WTC11 (cell line): ENCODE results near the gene LRMDA. TPM values are rescaled to one million over a fixed set of nuclear protein-coding genes. Genes with fewer than 3 reads are reported as not detected.
"Not testable (repeated sequence)": the region's sequence is repeated elsewhere in the genome, so short reads cannot be mapped to it uniquely, and the experiment has no call there.

ENCODE experiments used
- ATAC-seq: fragments of 200-7000 bp; cut with Tn5 transposase; 2 replicates; pipeline ENCODE4 v1.10.0; 2021; ENCODE audit warnings: mild to moderate bottlenecking, moderate library complexity
- CTCF ChIA-PET: fragments of 300-600 bp; sonication (Branson Sonifier 250); formaldehyde crosslinking; loops from one replicate; lab custom pipeline; 2021; ENCODE audit warnings: antibody characterized with exemption; lab: Charles Lee
- POLR2A ChIA-PET: fragments of 350-600 bp; sonication (Branson Sonifier 250); formaldehyde crosslinking; loops from one replicate; lab custom pipeline; 2021; ENCODE audit warnings: antibody characterized with exemption; lab: Charles Lee
- DNase-seq: peaks from one replicate; pipeline ENCODE4 v3.0.0; 2021; ENCODE audit warnings: low spot score
- H3K27ac Mint-ChIP-seq: 2 replicates; pipeline ENCODE4 v1.8.0; 2021; ENCODE audit warnings: mixed read lengths
- H3K27me3 Mint-ChIP-seq: 2 replicates; pipeline ENCODE4 v1.8.0; 2021; ENCODE audit warnings: low read depth, mild to moderate bottlenecking, moderate library complexity, mixed read lengths
- H3K36me3 Mint-ChIP-seq: 2 replicates; pipeline ENCODE4 v1.8.0; 2021; ENCODE audit warnings: mixed read lengths
- H3K4me1 Mint-ChIP-seq: 2 replicates; pipeline ENCODE4 v1.8.0; 2022; ENCODE audit warnings: mixed read lengths
- H3K4me3 Mint-ChIP-seq: 2 replicates; pipeline ENCODE4 v1.8.0; 2021; ENCODE audit warnings: mild to moderate bottlenecking, moderate library complexity, mixed read lengths
- H3K9me3 Mint-ChIP-seq: 2 replicates; pipeline ENCODE4 v1.8.0; 2021; ENCODE audit warnings: mixed read lengths
- CREB1 ChIP-seq: sonication (generic); formaldehyde crosslinking; IDR thresholded peaks from 2 replicates; pipeline ENCODE4 v1.8.0; 2023; ENCODE audit warnings: mild to moderate bottlenecking, missing genetic modification reagents
- ESRRA ChIP-seq: sonication (generic); formaldehyde crosslinking; IDR thresholded peaks from 2 replicates; pipeline ENCODE4 v1.8.1; 2022; ENCODE audit warnings: mild to moderate bottlenecking, missing genetic modification reagents, borderline replicate concordance
- FOXJ3 ChIP-seq: sonication (generic); formaldehyde crosslinking; IDR thresholded peaks from 2 replicates; pipeline ENCODE4 v1.9.0; 2021; ENCODE audit warnings: missing genetic modification reagents, mild to moderate bottlenecking, borderline replicate concordance
- GRHL2 ChIP-seq: fragments of 250-450 bp; sonication (Bioruptor Pico); IDR thresholded peaks from 2 replicates; pipeline ENCODE4 v1.8.0; 2022; ENCODE audit warnings: mild to moderate bottlenecking, moderate library complexity; ENCODE audit not compliant: insufficient replicate concordance, severe bottlenecking
- JUN ChIP-seq: sonication (generic); formaldehyde crosslinking; IDR thresholded peaks from 2 replicates; pipeline ENCODE4 v1.8.0; 2023; ENCODE audit warnings: mild to moderate bottlenecking, missing genetic modification reagents
- KAT7 ChIP-seq: sonication (generic); formaldehyde crosslinking; IDR thresholded peaks from 2 replicates; pipeline ENCODE4 v1.8.1; 2023; ENCODE audit warnings: missing genetic modification reagents, mild to moderate bottlenecking, borderline replicate concordance
- MXD4 ChIP-seq: fragments of 250-450 bp; sonication (Bioruptor Pico); IDR thresholded peaks from 2 replicates; pipeline ENCODE4 v1.8.0; 2021; ENCODE audit warnings: mild to moderate bottlenecking, moderate library complexity, borderline replicate concordance
- MYBL2 ChIP-seq: sonication (generic); formaldehyde crosslinking; IDR thresholded peaks from 2 replicates; pipeline ENCODE4 v1.8.1; 2023; ENCODE audit warnings: mild to moderate bottlenecking, moderate library complexity, missing genetic modification reagents
- NFYB ChIP-seq: sonication (generic); formaldehyde crosslinking; conservative IDR thresholded peaks from 2 replicates; pipeline ENCODE4 v1.8.0; 2022; ENCODE audit warnings: low read depth, missing genetic modification reagents
- NR3C1 ChIP-seq: sonication (generic); formaldehyde crosslinking; conservative IDR thresholded peaks from 2 replicates; pipeline ENCODE4 v1.8.1; 2023; ENCODE audit warnings: low read depth, mild to moderate bottlenecking, missing genetic modification reagents
- RORB ChIP-seq: fragments of 250-450 bp; sonication (Bioruptor Pico); IDR thresholded peaks from 2 replicates; pipeline ENCODE4 v1.9.0; 2021; ENCODE audit warnings: mild to moderate bottlenecking
- SMAD3 ChIP-seq: sonication (generic); formaldehyde crosslinking; IDR thresholded peaks from 2 replicates; pipeline ENCODE4 v1.8.0; 2022; ENCODE audit warnings: missing genetic modification reagents, mild to moderate bottlenecking, borderline replicate concordance
- SOX15 ChIP-seq: fragments of 250-450 bp; sonication (Bioruptor Pico); IDR thresholded peaks from 2 replicates; pipeline ENCODE4 v1.9.0; 2021; ENCODE audit warnings: mild to moderate bottlenecking
- ZBTB43 ChIP-seq: sonication (generic); formaldehyde crosslinking; IDR thresholded peaks from 2 replicates; pipeline ENCODE4 v1.8.1; 2023; ENCODE audit warnings: mild to moderate bottlenecking, missing genetic modification reagents
- ZNF232 ChIP-seq: sonication (generic); formaldehyde crosslinking; IDR thresholded peaks from 2 replicates; pipeline ENCODE4 v1.8.0; 2022; ENCODE audit warnings: mild to moderate bottlenecking, missing genetic modification reagents
- ZNF416 ChIP-seq: fragments of 250-450 bp; sonication (Bioruptor Pico); IDR thresholded peaks from 2 replicates; pipeline ENCODE4 v1.9.0; 2021; ENCODE audit warnings: mild to moderate bottlenecking, inconsistent platforms
- ZNF671 ChIP-seq: fragments of 250-450 bp; sonication (Bioruptor Pico); IDR thresholded peaks from 2 replicates; pipeline ENCODE4 v1.8.0; 2021; ENCODE audit warnings: mild to moderate bottlenecking
- total RNA-seq: library from RNA; stranded (reverse); gene quantifications from 3 replicates; pipeline ENCODE4 v1.2.3, GENCODE V29; 2021
- TF ChIP-seq, protein P1 (sequence below): fragments of 250-450 bp; sonication (Bioruptor Pico); IDR thresholded peaks from 2 replicates; pipeline ENCODE4 v2.1.2; 2022; ENCODE audit warnings: mild to moderate bottlenecking, moderate library complexity
- TF ChIP-seq, protein P2 (sequence below): sonication (generic); formaldehyde crosslinking; IDR thresholded peaks from 2 replicates; pipeline ENCODE4 v1.8.0; 2023; ENCODE audit warnings: missing genetic modification reagents
- TF ChIP-seq, protein P3 (sequence below): fragments of 250-450 bp; sonication (Bioruptor Pico); IDR thresholded peaks from 2 replicates; pipeline ENCODE4 v1.9.0; 2021; ENCODE audit warnings: mild to moderate bottlenecking
- TF ChIP-seq, protein P4 (sequence below): fragments of 250-450 bp; sonication (Bioruptor Pico); IDR thresholded peaks from 2 replicates; pipeline ENCODE4 v1.8.0; 2021; ENCODE audit warnings: mild to moderate bottlenecking
- TF ChIP-seq, protein P5 (sequence below): fragments of 200-600 bp; IDR thresholded peaks from 2 replicates; pipeline ENCODE4 v1.8.0; 2022; ENCODE audit warnings: antibody characterized with exemption

Gene LRMDA
- total RNA-seq, 1 experiment from 2014 or later = 0.92 TPM

- TF ChIP-seq, protein P1, sequence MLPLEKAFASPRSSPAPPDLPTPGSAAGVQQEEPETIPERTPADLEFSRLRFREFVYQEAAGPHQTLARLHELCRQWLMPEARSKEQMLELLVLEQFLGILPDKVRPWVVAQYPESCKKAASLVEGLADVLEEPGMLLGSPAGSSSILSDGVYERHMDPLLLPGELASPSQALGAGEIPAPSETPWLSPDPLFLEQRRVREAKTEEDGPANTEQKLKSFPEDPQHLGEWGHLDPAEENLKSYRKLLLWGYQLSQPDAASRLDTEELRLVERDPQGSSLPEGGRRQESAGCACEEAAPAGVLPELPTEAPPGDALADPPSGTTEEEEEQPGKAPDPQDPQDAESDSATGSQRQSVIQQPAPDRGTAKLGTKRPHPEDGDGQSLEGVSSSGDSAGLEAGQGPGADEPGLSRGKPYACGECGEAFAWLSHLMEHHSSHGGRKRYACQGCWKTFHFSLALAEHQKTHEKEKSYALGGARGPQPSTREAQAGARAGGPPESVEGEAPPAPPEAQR (CRISPR knock-in tag) = no peak
- TF ChIP-seq NFYB (CRISPR knock-in tag) = no peak
- TF ChIP-seq, protein P2, sequence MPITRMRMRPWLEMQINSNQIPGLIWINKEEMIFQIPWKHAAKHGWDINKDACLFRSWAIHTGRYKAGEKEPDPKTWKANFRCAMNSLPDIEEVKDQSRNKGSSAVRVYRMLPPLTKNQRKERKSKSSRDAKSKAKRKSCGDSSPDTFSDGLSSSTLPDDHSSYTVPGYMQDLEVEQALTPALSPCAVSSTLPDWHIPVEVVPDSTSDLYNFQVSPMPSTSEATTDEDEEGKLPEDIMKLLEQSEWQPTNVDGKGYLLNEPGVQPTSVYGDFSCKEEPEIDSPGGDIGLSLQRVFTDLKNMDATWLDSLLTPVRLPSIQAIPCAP = no peak
- TF ChIP-seq NR3C1 (CRISPR knock-in tag) = no peak
- TF ChIP-seq ESRRA (CRISPR knock-in tag) = no peak
- TF ChIP-seq ZNF232 (CRISPR knock-in tag) = no peak
- no peak for TF ChIP-seq FOXJ3 (CRISPR knock-in tag)
- TF ChIP-seq CREB1 (CRISPR knock-in tag) = no peak
Measured at GRCh38 chr10:75600833-75601232, 169.4 kb downstream of the LRMDA start (continued).

- TF ChIP-seq JUN (CRISPR knock-in tag) (no peak), KAT7 (no peak), ZBTB43 (CRISPR knock-in tag) (no peak), ESRRA (CRISPR knock-in tag) (no peak), GRHL2 (CRISPR knock-in tag) (no peak), ZNF416 (CRISPR knock-in tag) (no peak), MYBL2 (no peak)
- TF ChIP-seq, protein P3, sequence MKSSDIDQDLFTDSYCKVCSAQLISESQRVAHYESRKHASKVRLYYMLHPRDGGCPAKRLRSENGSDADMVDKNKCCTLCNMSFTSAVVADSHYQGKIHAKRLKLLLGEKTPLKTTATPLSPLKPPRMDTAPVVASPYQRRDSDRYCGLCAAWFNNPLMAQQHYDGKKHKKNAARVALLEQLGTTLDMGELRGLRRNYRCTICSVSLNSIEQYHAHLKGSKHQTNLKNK (CRISPR knock-in tag) = no peak
- POLR2A ChIA-PET = no interaction called here
- H3K4me3 Mint-ChIP-seq = no peak overlapping the region
- peaks cover 45% of the 10 kb centered on the region for H3K4me1 Mint-ChIP-seq
- ATAC-seq (no peak), DNase-seq (no peak)
- no peaks in the 10 kb centered on the region for H3K9me3 Mint-ChIP-seq
- CTCF ChIA-PET = interaction anchor here (0.9 kb wide), 1 partner anchor 8 kb away, joined by 3 read pairs; no protein-coding TSS in a partner anchor
- H3K27ac Mint-ChIP-seq = no peak overlapping the region
- H3K36me3 Mint-ChIP-seq = no peaks in the 10 kb centered on the region
- H3K27me3 Mint-ChIP-seq = peaks cover 93% of the 10 kb centered on the region
Measured at GRCh38 chr10:75602341-75602740, 170.9 kb downstream of the LRMDA start.

DNA sequence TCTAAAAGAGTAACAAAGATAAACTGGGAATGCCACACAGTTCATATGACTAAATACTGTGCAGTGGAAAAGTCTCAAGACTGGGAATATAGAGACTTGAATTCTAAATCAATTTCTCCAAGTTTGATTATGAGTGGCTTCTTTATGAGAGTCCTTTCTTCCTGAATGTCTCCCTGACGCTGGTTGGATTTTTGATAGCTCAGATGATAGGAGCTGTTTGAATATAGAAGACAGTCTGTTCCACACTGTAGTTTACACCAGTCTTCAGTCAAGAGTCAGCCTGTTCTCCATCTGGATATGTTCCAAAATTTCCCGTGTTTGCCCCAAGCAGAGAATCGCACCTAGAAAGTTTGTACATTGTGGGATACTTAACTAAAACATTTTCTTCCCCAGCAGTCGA is 173.7 kb downstream of the LRMDA start:
- Mint-ChIP-seq H3K27ac (no peak overlapping the region), H3K36me3 (no peaks in the 10 kb centered on the region), H3K9me3 (no peaks in the 10 kb centered on the region), H3K4me3 (no peak overlapping the region)
- ChIA-PET CTCF (no interaction called here), POLR2A (no interaction called here)
- TF ChIP-seq RORB (CRISPR knock-in tag) = no peak
- TF ChIP-seq, protein P3 (CRISPR knock-in tag) = no peak
- no peak for TF ChIP-seq MXD4 (CRISPR knock-in tag)
- TF ChIP-seq, protein P4, sequence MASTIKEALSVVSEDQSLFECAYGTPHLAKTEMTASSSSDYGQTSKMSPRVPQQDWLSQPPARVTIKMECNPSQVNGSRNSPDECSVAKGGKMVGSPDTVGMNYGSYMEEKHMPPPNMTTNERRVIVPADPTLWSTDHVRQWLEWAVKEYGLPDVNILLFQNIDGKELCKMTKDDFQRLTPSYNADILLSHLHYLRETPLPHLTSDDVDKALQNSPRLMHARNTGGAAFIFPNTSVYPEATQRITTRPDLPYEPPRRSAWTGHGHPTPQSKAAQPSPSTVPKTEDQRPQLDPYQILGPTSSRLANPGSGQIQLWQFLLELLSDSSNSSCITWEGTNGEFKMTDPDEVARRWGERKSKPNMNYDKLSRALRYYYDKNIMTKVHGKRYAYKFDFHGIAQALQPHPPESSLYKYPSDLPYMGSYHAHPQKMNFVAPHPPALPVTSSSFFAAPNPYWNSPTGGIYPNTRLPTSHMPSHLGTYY (CRISPR knock-in tag) = no peak
- TF ChIP-seq, protein P5, sequence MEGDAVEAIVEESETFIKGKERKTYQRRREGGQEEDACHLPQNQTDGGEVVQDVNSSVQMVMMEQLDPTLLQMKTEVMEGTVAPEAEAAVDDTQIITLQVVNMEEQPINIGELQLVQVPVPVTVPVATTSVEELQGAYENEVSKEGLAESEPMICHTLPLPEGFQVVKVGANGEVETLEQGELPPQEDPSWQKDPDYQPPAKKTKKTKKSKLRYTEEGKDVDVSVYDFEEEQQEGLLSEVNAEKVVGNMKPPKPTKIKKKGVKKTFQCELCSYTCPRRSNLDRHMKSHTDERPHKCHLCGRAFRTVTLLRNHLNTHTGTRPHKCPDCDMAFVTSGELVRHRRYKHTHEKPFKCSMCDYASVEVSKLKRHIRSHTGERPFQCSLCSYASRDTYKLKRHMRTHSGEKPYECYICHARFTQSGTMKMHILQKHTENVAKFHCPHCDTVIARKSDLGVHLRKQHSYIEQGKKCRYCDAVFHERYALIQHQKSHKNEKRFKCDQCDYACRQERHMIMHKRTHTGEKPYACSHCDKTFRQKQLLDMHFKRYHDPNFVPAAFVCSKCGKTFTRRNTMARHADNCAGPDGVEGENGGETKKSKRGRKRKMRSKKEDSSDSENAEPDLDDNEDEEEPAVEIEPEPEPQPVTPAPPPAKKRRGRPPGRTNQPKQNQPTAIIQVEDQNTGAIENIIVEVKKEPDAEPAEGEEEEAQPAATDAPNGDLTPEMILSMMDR = no peak
- TF ChIP-seq SMAD3 (CRISPR knock-in tag) = no peak
- TF ChIP-seq SOX15 (CRISPR knock-in tag) = no peak
- TF ChIP-seq ZNF671 (CRISPR knock-in tag) = no peak
- TF ChIP-seq, all 79 proteins: peak for 0
- Mint-ChIP-seq H3K4me1 (peaks cover 18% of the 10 kb centered on the region), H3K27me3 (peaks cover 65% of the 10 kb centered on the region)
- DNase-seq = no peak
- ATAC-seq = no peak

DNA sequence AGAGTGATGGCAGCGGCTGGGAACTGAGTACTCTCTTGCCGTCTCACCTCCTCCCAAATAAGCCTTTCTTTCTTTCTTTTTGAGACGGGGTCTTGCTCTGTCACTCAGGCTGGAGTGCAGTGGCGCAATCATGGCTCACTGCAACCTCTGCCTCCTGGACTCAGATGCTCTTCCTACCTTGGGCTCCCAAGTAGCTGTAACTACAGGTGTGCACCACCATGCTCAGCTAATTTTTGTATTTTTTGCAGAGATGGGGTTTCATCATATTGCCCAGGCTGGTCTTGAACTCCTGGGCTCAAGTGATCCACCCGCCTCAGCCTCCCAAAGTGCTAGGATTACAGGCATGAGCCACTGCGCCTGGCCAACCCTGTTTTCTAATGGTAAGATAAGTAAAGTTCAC is 174.4 kb downstream of the LRMDA start:
- POLR2A ChIA-PET, DNase-seq, H3K9me3 Mint-ChIP-seq, ATAC-seq, H3K27ac Mint-ChIP-seq, CTCF ChIA-PET, H3K4me3 Mint-ChIP-seq, H3K36me3 Mint-ChIP-seq: not testable (repeated sequence)
- peaks cover 14% of the 10 kb centered on the region for H3K4me1 Mint-ChIP-seq
- peaks cover 63% of the 10 kb centered on the region for H3K27me3 Mint-ChIP-seq
